ENCODE measurements around the gene LRMDA. TPM values are rescaled to one million over a fixed set of nuclear protein-coding genes. Genes with fewer than 3 reads are reported as not detected.

Gene LRMDA
- total and polyA plus RNA-seq, 2 donors (not counting 1 experiment from before 2014, with no cell fraction given): 0.12 TPM; not detected in 1

GRCh38 chr10:76433161-76434005 is 1002.0 kb downstream of the LRMDA start:
- WGBS (ENCODE audit: insufficient coverage): 77% methylated on average over 6 of the region's 8 CpGs
- H3K9me3 ChIP-seq (ENCODE audit: control extremely low read depth in 1 of 3, control insufficient read depth in 2 of 3, insufficient read depth in 1 of 3, low read length in 2 of 3): peaks cover 0 to 7% (median 0%) of the 10 kb centered on the region in 3 donors

GRCh38 chr10:76435157-76435556 is 1003.7 kb downstream of the LRMDA start:
- intact Hi-C loops (cut with micrococcal nuclease): no loop called here
- CTCF ChIA-PET: no interaction called here
- Mint-ChIP-seq H3K4me1 (no peaks in the 10 kb centered on the region), H3K9me3 (ENCODE audit: insufficient read depth) (no peaks in the 10 kb centered on the region), H3K27me3 (no peaks in the 10 kb centered on the region), H3K27ac (no peak overlapping the region), H3K4me3 (no peak overlapping the region)
- DNase-seq (no peak), ATAC-seq (ENCODE audit: low read depth) (no peak)
- no peak overlapping the region for H3K9ac ChIP-seq (ENCODE audit: low read length)
- no peaks in the 10 kb centered on the region for H3K4me1 ChIP-seq (ENCODE audit: control insufficient read depth in 2 of 2, insufficient read depth in 2 of 2, low read length in 2 of 2)
- no peak overlapping the region for H3K4me2 ChIP-seq (replicated peaks; ENCODE audit: low read depth, low read length, poor library complexity, severe bottlenecking)
- no peaks in the 10 kb centered on the region for H3K79me2 ChIP-seq (ENCODE audit: control insufficient read depth, insufficient read depth, low read length)
- no peak overlapping the region for H3K4me3 ChIP-seq (ENCODE audit: control extremely low read depth in 1 of 5, extremely low read depth in 1 of 5, insufficient read depth in 1 of 5, low read depth in 2 of 5, low read length in 4 of 5)
- WGBS (ENCODE audit: insufficient coverage): 100% methylated on average over 1 of the region's 1 CpG
- POLR2A ChIA-PET: no interaction called here
- TF ChIP-seq, protein P1, sequence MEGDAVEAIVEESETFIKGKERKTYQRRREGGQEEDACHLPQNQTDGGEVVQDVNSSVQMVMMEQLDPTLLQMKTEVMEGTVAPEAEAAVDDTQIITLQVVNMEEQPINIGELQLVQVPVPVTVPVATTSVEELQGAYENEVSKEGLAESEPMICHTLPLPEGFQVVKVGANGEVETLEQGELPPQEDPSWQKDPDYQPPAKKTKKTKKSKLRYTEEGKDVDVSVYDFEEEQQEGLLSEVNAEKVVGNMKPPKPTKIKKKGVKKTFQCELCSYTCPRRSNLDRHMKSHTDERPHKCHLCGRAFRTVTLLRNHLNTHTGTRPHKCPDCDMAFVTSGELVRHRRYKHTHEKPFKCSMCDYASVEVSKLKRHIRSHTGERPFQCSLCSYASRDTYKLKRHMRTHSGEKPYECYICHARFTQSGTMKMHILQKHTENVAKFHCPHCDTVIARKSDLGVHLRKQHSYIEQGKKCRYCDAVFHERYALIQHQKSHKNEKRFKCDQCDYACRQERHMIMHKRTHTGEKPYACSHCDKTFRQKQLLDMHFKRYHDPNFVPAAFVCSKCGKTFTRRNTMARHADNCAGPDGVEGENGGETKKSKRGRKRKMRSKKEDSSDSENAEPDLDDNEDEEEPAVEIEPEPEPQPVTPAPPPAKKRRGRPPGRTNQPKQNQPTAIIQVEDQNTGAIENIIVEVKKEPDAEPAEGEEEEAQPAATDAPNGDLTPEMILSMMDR (IDR thresholded peaks at IDR 0.05): no peak
- no peak for TF ChIP-seq EZH2 (IDR thresholded peaks at IDR 0.05; ENCODE audit: borderline replicate concordance, insufficient read depth, low read depth, low read length, poor library complexity, severe bottlenecking)
- no peak overlapping the region for H2AFZ ChIP-seq (ENCODE audit: insufficient read depth, low read depth, low read length, poor library complexity, severe bottlenecking)
- H3K27me3 ChIP-seq (replicated peaks in 1 of 4; ENCODE audit: control extremely low read depth in 1 of 4, control insufficient read depth in 3 of 4, insufficient read depth in 4 of 4, low read length in 3 of 4): no peaks in the 10 kb centered on the region
- peaks cover 0 to 7% (median 0%) of the 10 kb centered on the region in 3 donors for H3K9me3 ChIP-seq (ENCODE audit: control extremely low read depth in 1 of 3, control insufficient read depth in 2 of 3, insufficient read depth in 1 of 3, low read length in 2 of 3)
- no peak overlapping the region for H3K27ac ChIP-seq (ENCODE audit: low read length in 2 of 2)
- no peaks in the 10 kb centered on the region for H3K36me3 ChIP-seq (replicated peaks in 1 of 2; ENCODE audit: control extremely low read depth in 1 of 2, control insufficient read depth in 1 of 2, extremely low read depth in 1 of 2, insufficient read depth in 2 of 2, low read length in 1 of 2)
- no peaks in the 10 kb centered on the region for H4K20me1 ChIP-seq (ENCODE audit: control insufficient read depth, insufficient read depth, low read length, poor library complexity, severe bottlenecking)

More at GRCh38 chr10:76433161-76434005, 1002.0 kb downstream of the LRMDA start:
- Histone ChIP-seq H3K27me3 (replicated peaks in 1 of 4; ENCODE audit: control extremely low read depth in 1 of 4, control insufficient read depth in 3 of 4, insufficient read depth in 4 of 4, low read length in 3 of 4) (no peaks in the 10 kb centered on the region), H3K4me1 (ENCODE audit: control insufficient read depth in 2 of 2, insufficient read depth in 2 of 2, low read length in 2 of 2) (no peaks in the 10 kb centered on the region), H3K27ac (ENCODE audit: low read length in 2 of 2) (no peak overlapping the region), H3K9ac (ENCODE audit: low read length) (no peak overlapping the region), H3K4me3 (ENCODE audit: control extremely low read depth in 1 of 5, extremely low read depth in 1 of 5, insufficient read depth in 1 of 5, low read depth in 2 of 5, low read length in 4 of 5) (no peak overlapping the region), H2AFZ (ENCODE audit: insufficient read depth, low read depth, low read length, poor library complexity, severe bottlenecking) (no peak overlapping the region), H3K36me3 (replicated peaks in 1 of 2; ENCODE audit: control extremely low read depth in 1 of 2, control insufficient read depth in 1 of 2, extremely low read depth in 1 of 2, insufficient read depth in 2 of 2, low read length in 1 of 2) (no peaks in the 10 kb centered on the region), H3K4me2 (replicated peaks; ENCODE audit: low read depth, low read length, poor library complexity, severe bottlenecking) (no peak overlapping the region), H4K20me1 (ENCODE audit: control insufficient read depth, insufficient read depth, low read length, poor library complexity, severe bottlenecking) (no peaks in the 10 kb centered on the region), H3K79me2 (ENCODE audit: control insufficient read depth, insufficient read depth, low read length) (no peaks in the 10 kb centered on the region)
- DNase-seq: no peak
- ChIA-PET POLR2A (no interaction called here), CTCF (no interaction called here)
- Mint-ChIP-seq H3K4me1 (no peaks in the 10 kb centered on the region), H3K27ac (no peak overlapping the region), H3K27me3 (no peaks in the 10 kb centered on the region), H3K4me3 (no peak overlapping the region), H3K9me3 (ENCODE audit: insufficient read depth) (no peaks in the 10 kb centered on the region)
- no peak for TF ChIP-seq EZH2 (IDR thresholded peaks at IDR 0.05; ENCODE audit: borderline replicate concordance, insufficient read depth, low read depth, low read length, poor library complexity, severe bottlenecking)
- TF ChIP-seq, protein P1 (IDR thresholded peaks at IDR 0.05): no peak
- intact Hi-C loops (cut with micrococcal nuclease): no loop called here
- no peak for ATAC-seq (ENCODE audit: low read depth)
